Right cardiac atrium (tissue), 5 donors: ENCODE data around the gene BNC2. TPM values are rescaled to one million over a fixed set of nuclear protein-coding genes. Genes with fewer than 3 reads are reported as not detected.

Experiments used
- ATAC-seq, 2 donors: fragments of 200-7000 bp; cut with Tn5 transposase; one replicate each; pipeline versions ENCODE4 v1.8.0 to v1.9.1; 2020; ENCODE audit warnings: moderate library complexity in 2 of 2, mild to moderate bottlenecking in 1 of 2
- DNase-seq, 3 donors: peaks; one replicate each; pipeline ENCODE4 v3.0.0-alpha.2; 2020
- H3K27ac ChIP-seq: one replicate; pipeline ENCODE4 v1.5.1; 2013; ENCODE audit warnings: mild to moderate bottlenecking, low read length, control low read depth, moderate library complexity
- H3K27me3 ChIP-seq: one replicate; pipeline ENCODE4 v1.6.1; 2013; ENCODE audit not compliant: control insufficient read depth, insufficient read depth
- H3K4me1 ChIP-seq: one replicate; pipeline ENCODE4 v1.6.1; 2013; ENCODE audit warnings: low read length; ENCODE audit not compliant: control insufficient read depth, insufficient read depth
- H3K4me3 ChIP-seq: one replicate; pipeline ENCODE4 v1.5.1; 2013; ENCODE audit warnings: low read length, control low read depth
- H3K9me3 ChIP-seq: one replicate; pipeline ENCODE4 v1.6.1; 2013; ENCODE audit warnings: low read length; ENCODE audit not compliant: control insufficient read depth
- WGBS: extraction: QIAGEN DNeasy Blood & Tissue Kit; methylation state at CpG from one replicate; pipeline ENCODE4 v1.1.7; 2013; 5-methylcytosine and 5-hydroxymethylcytosine counted together
- intact Hi-C, 4 donors: fragments of 100-400 bp; cut with DNase I; formaldehyde crosslinking; loops; one replicate each; pipeline versions ENCODE4 v1.11.0 to v1.14.0; 2022 to 2023
- polyA plus RNA-seq: library from polyadenylated mRNA; stranded (reverse); fragments of 200-250 nt; gene quantifications from one replicate; pipeline ENCODE4 v1.2.3, GENCODE V29; 2013
- total RNA-seq, 4 donors: library from RNA; stranded (reverse); fragmentation: NEBNext Ultra II Directional; extraction: Animal tissue kit (Norgen Biotek cat#: 25700); gene quantifications; one replicate each; pipeline ENCODE4 v1.2.1, GENCODE V29; 2021
- donor health status: healthy with polysubstance abuse.
- donor health status: DM: no; HTN: yes; CAD: no.
- donor health status: DM: no; HTN: no; CAD: no.
- donor health status: DM: no; HTN: yes; CAD: no; lungs with severe emphysema.
- donor health status: DM: yes; HTN: yes; CAD: no.

The BNC2 gene
- total and polyA plus RNA-seq, 5 donors: 4.7 to 123 (median 67.8) TPM

GRCh38 chr9:16671591-16672137 is 198.8 kb downstream of the BNC2 start:
- no peak overlapping the region for H3K27ac ChIP-seq
- ATAC-seq: no peak
- DNase-seq: no peak
- no peaks in the 10 kb centered on the region for H3K9me3 ChIP-seq
- WGBS: 54% methylated on average over 1 of the region's 1 CpG
- H3K4me3 ChIP-seq: no peak overlapping the region
- H3K4me1 ChIP-seq: no peaks in the 10 kb centered on the region
- intact Hi-C loops: no loop called here
- H3K27me3 ChIP-seq: no peaks in the 10 kb centered on the region

GRCh38 chr9:16670791-16671190 is 199.7 kb downstream of the BNC2 start:
- ATAC-seq (no peak), DNase-seq (no peak)
- H3K4me1 ChIP-seq: no peaks in the 10 kb centered on the region
- WGBS: 86% methylated on average over 6 of the region's 6 CpGs
- no peaks in the 10 kb centered on the region for H3K9me3 ChIP-seq
- intact Hi-C loops: no loop called here
- H3K4me3 ChIP-seq: no peak overlapping the region
- no peaks in the 10 kb centered on the region for H3K27me3 ChIP-seq
- no peak overlapping the region for H3K27ac ChIP-seq

- Histone ChIP-seq H3K27ac (no peak overlapping the region), H3K9me3 (no peaks in the 10 kb centered on the region), H3K4me1 (no peaks in the 10 kb centered on the region), H3K27me3 (no peaks in the 10 kb centered on the region), H3K4me3 (no peak overlapping the region)
- DNase-seq (no peak), ATAC-seq (no peak)
- WGBS: 81% methylated on average over 5 of the region's 5 CpGs
- intact Hi-C loops: no loop called here
Observed at GRCh38 chr9:16668734-16669295, 201.7 kb downstream of the BNC2 start.

- no peak for DNase-seq
- H3K4me3 ChIP-seq: no peak overlapping the region
- no peaks in the 10 kb centered on the region for H3K4me1 ChIP-seq
- WGBS: 100% methylated on average over 2 of the region's 2 CpGs
- no peak overlapping the region for H3K27ac ChIP-seq
- no peaks in the 10 kb centered on the region for H3K9me3 ChIP-seq
- intact Hi-C loops: no loop called here
- ATAC-seq: no peak
- H3K27me3 ChIP-seq: no peaks in the 10 kb centered on the region
Observed at GRCh38 chr9:16664211-16664610, 206.3 kb downstream of the BNC2 start.

- Histone ChIP-seq H3K4me3 (no peak overlapping the region), H3K9me3 (no peaks in the 10 kb centered on the region), H3K27ac (no peak overlapping the region), H3K4me1 (no peaks in the 10 kb centered on the region), H3K27me3 (no peaks in the 10 kb centered on the region)
- no peak for DNase-seq
- WGBS: 78% methylated on average over 1 of the region's 1 CpG
- intact Hi-C loops: no loop called here
- no peak for ATAC-seq
Observed at GRCh38 chr9:16661816-16662215, 208.7 kb downstream of the BNC2 start.

GRCh38 chr9:16659096-16659495 is 211.4 kb downstream of the BNC2 start:
- 92% methylated on average over 11 of the region's 11 CpGs for WGBS
- Histone ChIP-seq H3K9me3 (no peaks in the 10 kb centered on the region), H3K27ac (no peak overlapping the region), H3K4me1 (no peaks in the 10 kb centered on the region), H3K4me3 (no peak overlapping the region), H3K27me3 (no peaks in the 10 kb centered on the region)
- DNase-seq: no peak
- ATAC-seq: no peak
- intact Hi-C loops: no loop called here

GRCh38 chr9:16656432-16657169 is 213.9 kb downstream of the BNC2 start:
- intact Hi-C loops: no loop called here
- DNase-seq: no peak
- Histone ChIP-seq H3K27ac (no peak overlapping the region), H3K4me1 (no peaks in the 10 kb centered on the region), H3K4me3 (no peak overlapping the region), H3K9me3 (no peaks in the 10 kb centered on the region), H3K27me3 (no peaks in the 10 kb centered on the region)
- 50% methylated on average over 2 of the region's 2 CpGs for WGBS
- ATAC-seq: no peak

- no peak for DNase-seq
- ATAC-seq: no peak
- H3K9me3 ChIP-seq: no peaks in the 10 kb centered on the region
- H3K27ac ChIP-seq: no peak overlapping the region
- no peaks in the 10 kb centered on the region for H3K4me1 ChIP-seq
- intact Hi-C loops: no loop called here
- no peak overlapping the region for H3K4me3 ChIP-seq
- H3K27me3 ChIP-seq: no peaks in the 10 kb centered on the region
- WGBS: 81% methylated on average over 3 of the region's 3 CpGs
Observed at GRCh38 chr9:16654596-16655126, 215.8 kb downstream of the BNC2 start.

GRCh38 chr9:16653491-16654399 is 216.7 kb downstream of the BNC2 start:
- no peaks in the 10 kb centered on the region for H3K27me3 ChIP-seq
- no peaks in the 10 kb centered on the region for H3K9me3 ChIP-seq
- peak; percentile 48 to 62 for ATAC-seq
- peak; percentile 16 to 70 (median 41) for DNase-seq
- WGBS: 54% methylated on average over 13 of the region's 13 CpGs
- no peaks in the 10 kb centered on the region for H3K4me1 ChIP-seq
- intact Hi-C loops: no loop called here
- H3K4me3 ChIP-seq: peak overlapping the region; percentile 27
- peak overlapping the region; percentile 1 for H3K27ac ChIP-seq

- H3K4me1 ChIP-seq: no peaks in the 10 kb centered on the region
- H3K9me3 ChIP-seq: no peaks in the 10 kb centered on the region
- H3K4me3 ChIP-seq: no peak overlapping the region
- DNase-seq: no peak
- intact Hi-C loops: no loop called here
- 66% methylated on average over 4 of the region's 4 CpGs for WGBS
- no peak overlapping the region for H3K27ac ChIP-seq
- ATAC-seq: no peak
- no peaks in the 10 kb centered on the region for H3K27me3 ChIP-seq
Observed at GRCh38 chr9:16652582-16652981, 217.9 kb downstream of the BNC2 start.
